Right lobe of liver (tissue), 4 donors: Measurements from ENCODE around the gene ZNF660.
"Not testable (repeated sequence)": the region's sequence is repeated elsewhere in the genome, so short reads cannot be mapped to it uniquely, and the experiment has no call there.

Experiments used
- CTCF ChIP-seq, 4 donors: fragments of 200-600 bp in 3 of 4; fragments of 450-650 bp in 1 of 4; IDR thresholded peaks; one replicate each; pipeline versions ENCODE4 v1.5.1 to v1.8.0; 2016 to 2022; ENCODE audit warnings: antibody characterized with exemption in 4 of 4, mild to moderate bottlenecking in 2 of 4
- POLR2A ChIP-seq: fragments of 450-650 bp; IDR thresholded peaks from one replicate; pipeline ENCODE4 v1.6.1; 2017; ENCODE audit warnings: antibody characterized with exemption, mild to moderate bottlenecking
- donor health status: DM: no; HTN: no; CAD: no.
- donor health status: DM: no; HTN: no; CAD: no.
- donor health status: DM: no; HTN: yes; CAD: no.

- not testable (repeated sequence) for TF ChIP-seq CTCF (IDR thresholded peaks at IDR 0.05); POLR2A
Observed at GRCh38 chr3:44580971-44581370, 3.8 kb upstream of the ZNF660 start.
